Measurements from ENCODE around the gene RPP25L.

Gene RPP25L

DNA sequence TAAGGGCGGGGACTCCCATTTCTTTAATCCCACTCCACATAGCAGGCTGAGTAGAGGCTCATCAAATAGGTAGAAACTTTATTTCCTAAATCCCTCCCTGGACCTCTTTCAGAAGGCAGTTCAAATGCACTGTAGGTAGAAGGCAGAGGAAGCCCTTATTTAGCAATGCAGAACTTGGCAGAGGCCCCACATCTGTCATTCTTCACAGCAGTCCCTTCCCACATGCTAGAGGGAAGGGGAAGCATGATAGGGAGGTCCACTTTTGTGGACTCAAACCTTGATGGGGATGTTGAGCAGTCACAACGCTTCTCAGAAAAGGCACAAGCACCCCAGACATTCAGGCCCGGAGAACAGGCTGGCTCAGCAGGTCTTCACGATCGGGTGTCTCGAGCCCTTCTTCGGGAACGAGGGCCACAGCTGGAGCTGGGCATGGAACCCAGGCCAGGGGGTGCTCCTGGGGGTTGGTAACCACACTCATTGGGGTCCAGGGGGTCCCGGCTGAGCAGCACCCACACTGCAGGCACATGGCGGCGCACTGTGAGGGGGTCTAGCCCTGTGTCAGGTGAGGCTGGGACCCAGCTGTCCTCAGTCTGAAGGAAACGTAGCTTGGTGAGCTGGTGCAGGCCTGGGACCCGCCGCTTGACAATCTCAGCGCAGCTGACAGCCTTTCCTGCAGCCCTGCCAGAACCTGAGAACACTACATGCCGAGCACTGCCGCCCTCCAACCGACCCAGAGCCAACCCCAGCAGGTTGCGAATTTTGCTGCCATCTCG, 1.3 kb downstream of the RPP25L start:
- TF ChIP-seq POLR2A (IDR thresholded peaks at IDR 0.05; ENCODE audit: low read length) = no peak
- TF ChIP-seq GATA1 (IDR thresholded peaks at IDR 0.05; ENCODE audit: low read depth, low read length) = no peak
- DNase-seq = no peak

DNA sequence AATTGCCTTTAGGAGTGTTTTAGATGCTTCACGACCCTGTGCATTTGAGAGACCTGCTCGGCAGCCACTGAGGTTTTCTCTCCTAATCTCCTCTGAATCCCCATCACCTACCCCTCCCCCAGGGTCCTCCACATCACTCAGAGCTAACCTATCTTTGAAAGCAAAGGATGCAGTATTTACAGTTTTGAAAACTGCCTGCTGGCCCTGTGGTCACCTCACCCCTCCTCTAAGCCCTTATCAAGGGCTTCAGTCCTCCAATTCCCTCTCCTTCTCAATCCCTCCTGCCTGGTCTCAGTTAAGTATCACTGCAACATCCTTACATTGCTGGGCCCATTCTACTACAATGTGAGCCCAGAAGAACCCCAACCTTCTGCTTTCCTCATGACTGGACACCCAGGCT, 4.6 kb downstream of the RPP25L start:
- DNase-seq = no peak
- TF ChIP-seq POLR2A (IDR thresholded peaks at IDR 0.05; ENCODE audit: low read length) (no peak), GATA1 (IDR thresholded peaks at IDR 0.05; ENCODE audit: low read depth, low read length) (no peak)

DNA sequence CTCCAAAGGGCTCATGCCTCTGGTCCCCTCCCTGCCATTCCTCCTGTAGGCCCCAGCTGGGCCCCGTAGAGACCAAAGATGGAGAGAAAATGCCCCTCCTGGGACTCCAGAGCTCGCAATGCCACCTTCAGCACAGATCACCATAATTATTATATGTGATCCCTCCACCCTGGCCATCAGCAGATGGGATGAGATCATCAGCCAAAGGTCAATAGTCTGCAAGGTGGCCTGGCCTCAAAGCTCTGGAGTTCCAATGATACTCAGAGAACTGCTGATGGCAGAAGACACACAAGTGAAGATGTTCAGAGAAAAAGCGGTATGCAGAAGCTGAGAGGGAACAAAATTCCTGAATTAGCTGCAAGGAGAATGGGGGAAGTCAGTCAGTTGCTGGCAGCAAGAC, 5.0 kb downstream of the RPP25L start:
- TF ChIP-seq POLR2A (IDR thresholded peaks at IDR 0.05; ENCODE audit: low read length) (no peak), GATA1 (IDR thresholded peaks at IDR 0.05; ENCODE audit: low read depth, low read length) (no peak)
- DNase-seq = no peak

DNA sequence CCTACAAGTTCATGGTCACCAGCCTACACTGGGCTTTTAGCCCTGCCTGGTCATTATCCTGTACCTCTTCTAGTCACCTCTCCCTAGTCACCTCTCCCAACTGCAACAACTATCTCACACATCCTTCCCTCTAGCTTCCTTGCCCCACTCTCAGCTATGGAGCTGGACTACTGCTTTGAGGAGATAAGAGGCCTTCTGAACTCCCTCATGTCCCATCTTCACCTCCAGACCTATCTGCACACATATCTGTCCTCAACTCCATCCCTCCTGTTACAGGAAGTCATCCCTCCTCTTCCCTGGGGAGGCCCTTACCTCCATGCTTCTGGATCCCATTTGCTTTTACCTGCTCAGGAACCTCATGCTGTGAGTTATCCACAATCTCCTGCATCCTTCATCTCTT, 5.7 kb downstream of the RPP25L start:
- no peak for DNase-seq
- no peak for TF ChIP-seq GATA1 (IDR thresholded peaks at IDR 0.05; ENCODE audit: low read depth, low read length)
- TF ChIP-seq POLR2A (IDR thresholded peaks at IDR 0.05; ENCODE audit: low read length) = no peak

DNA sequence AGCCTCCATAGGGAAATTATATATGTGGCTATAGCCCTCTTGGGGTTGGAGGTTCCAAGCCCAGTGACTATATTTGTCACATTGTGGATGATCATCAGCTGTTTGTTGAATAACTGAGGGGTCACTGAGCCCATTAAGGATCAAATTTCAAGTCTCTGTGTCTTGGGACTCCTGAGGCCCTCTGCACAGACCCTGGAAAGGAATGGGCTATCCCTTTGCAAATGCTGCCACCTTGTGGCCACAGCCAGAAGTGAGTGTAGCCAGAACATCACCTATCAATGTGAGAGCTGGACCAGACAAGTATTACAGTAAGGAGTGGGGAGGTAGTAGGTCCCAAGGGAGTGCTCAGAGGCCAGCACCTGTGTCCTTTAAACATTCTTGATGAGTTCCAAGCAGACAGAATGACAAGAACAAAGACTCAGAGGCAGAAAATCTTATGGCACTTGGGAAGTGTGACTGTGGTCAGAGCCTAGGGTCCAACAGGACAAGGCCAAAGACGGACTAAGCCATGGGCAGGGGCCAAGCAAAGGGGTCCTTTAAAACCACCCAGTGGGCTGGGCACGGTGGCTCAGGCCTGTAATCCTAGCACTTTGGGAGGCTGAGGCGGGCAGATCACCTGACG, 8.2 kb downstream of the RPP25L start:
- TF ChIP-seq POLR2A (IDR thresholded peaks at IDR 0.05; ENCODE audit: low read length) = no peak
- no peak for TF ChIP-seq GATA1 (IDR thresholded peaks at IDR 0.05; ENCODE audit: low read depth, low read length)
- DNase-seq = peak; percentile 71 to 84

DNA sequence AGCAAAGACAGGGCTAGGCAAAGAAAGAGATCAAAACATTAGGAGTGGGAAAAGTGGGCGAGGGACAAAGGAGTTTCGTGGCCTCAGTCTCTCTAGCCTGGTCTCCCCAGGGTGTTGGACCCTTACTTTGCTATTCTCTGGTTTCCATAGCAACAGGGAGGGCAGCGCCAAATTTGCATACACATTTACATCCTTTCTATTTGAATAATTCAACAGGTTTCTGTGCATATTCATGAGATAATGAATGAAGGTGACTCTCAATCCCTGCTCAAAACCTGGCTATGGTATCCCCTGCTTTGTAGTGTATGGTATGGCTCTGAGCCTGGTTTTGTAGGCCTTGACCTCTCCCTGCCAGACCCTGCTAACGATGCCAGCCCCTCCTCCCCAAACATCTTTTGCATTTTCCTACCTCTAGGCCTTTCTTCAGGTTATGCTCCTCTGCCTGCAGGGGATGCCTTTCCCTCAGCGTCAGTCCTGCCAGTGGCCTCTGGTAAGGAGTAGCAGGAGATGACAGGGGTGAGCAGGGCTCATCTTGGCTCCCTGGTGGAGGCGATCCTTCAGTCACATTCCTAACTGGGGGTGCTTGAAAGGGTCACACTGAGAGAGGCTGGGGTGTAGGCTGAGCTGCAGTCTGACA, 9.8 kb downstream of the RPP25L start:
- no peak for DNase-seq
- TF ChIP-seq GATA1 (IDR thresholded peaks at IDR 0.05; ENCODE audit: low read depth, low read length) = no peak

DNA sequence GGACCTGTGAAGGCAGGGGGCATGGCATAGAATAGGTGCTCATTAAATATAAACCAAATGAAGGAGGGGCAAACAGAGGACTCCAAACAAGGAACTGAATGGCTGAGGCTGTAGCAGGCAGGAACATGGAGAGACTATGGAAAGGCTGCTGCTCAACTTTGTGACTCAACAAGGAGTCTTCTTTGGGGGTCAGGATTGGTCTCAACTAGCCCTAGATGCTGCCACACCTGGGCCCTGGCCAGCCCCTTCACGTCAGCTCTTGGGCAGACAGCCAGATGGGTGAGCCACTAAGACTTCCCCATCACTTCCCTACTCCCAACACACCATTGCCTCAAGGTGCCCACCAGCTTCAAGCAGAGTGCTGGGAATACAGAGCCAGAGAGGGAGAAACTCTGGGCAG, 11.0 kb downstream of the RPP25L start:
- DNase-seq = no peak
- TF ChIP-seq POLR2A (IDR thresholded peaks at IDR 0.05; ENCODE audit: low read length) = no peak
- TF ChIP-seq GATA1 (IDR thresholded peaks at IDR 0.05; ENCODE audit: low read depth, low read length) = no peak

DNA sequence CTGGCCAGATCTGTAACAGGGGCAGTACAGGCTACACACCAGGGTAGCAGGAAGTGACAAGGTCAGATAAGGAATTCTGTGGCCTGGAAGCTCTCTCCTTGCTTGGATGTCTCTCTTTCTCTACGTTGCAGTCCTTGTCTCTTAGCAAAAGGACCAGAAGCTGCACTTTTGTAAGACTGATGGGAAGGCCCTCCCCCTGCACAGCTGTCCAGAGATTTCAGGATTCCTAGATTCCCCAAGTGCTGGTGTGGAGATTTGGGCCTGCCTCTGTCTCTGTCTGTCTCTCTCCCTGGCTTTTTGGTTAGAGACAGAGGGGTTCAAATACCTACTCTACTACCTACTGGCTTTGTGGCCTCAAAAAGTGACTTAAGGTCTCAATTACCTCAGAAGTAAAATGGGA, 12.4 kb downstream of the RPP25L start:
- no peak for DNase-seq
- no peak for TF ChIP-seq POLR2A (IDR thresholded peaks at IDR 0.05; ENCODE audit: low read length)
- no peak for TF ChIP-seq GATA1 (IDR thresholded peaks at IDR 0.05; ENCODE audit: low read depth, low read length)

DNA sequence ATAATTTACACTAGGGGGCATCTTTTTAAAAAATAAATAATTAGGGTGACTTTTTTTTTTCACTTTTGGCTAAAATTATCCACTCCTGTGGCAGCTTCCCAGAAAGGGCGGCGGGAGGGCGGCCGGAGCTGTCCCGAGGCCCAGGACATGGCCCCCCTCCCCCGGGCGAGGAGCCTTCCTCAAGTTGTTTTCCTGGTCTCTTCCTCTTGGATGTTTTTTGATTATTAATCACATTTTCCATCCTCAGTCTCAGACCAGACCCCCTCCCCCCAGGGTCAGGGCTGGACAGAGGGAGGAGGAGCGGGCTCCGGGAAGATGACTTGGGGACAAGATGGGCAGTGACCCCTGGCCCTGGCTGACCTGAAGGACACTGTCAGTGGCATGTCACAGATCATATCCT, 17.7 kb downstream of the RPP25L start:
- no peak for DNase-seq
- TF ChIP-seq POLR2A (IDR thresholded peaks at IDR 0.05; ENCODE audit: low read length) = no peak
- TF ChIP-seq GATA1 (IDR thresholded peaks at IDR 0.05; ENCODE audit: low read depth, low read length) = no peak

DNA sequence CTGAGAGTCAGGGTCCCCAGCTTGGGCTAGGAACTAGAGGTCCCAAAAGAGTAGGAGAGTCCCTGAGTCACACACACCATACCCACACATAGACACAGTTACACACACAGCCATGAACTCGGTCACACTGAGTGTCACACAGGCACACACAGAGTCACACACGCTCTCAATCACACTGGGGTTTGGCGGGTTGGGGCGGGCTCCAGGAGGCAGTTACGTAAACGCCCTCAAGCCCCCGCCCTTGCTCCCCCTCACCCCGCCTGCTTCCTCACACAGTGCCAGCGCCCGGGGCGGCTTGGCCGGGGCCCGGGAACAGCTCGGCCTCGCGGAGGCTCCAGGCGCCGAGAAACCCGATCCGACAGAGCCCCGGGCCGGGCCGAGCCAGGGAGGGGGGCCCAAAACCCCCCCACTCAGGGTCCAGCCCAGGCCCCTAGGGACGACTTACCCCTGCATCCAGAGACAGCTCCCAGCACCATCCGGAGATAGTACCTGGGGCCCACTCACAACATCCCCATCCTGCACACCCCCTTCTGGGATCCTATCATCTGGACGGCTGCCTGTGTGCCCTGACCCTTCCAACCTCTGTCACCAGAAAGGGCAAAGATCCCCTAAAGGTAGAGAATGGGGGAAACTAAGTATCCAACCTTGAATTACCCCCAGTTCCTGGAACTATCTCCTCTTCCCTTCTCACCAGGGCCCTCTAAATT, 18.8 kb downstream of the RPP25L start:
- no peak for DNase-seq
- no peak for TF ChIP-seq GATA1 (IDR thresholded peaks at IDR 0.05; ENCODE audit: low read depth, low read length)
- TF ChIP-seq POLR2A (IDR thresholded peaks at IDR 0.05; ENCODE audit: low read length) = no peak

DNA sequence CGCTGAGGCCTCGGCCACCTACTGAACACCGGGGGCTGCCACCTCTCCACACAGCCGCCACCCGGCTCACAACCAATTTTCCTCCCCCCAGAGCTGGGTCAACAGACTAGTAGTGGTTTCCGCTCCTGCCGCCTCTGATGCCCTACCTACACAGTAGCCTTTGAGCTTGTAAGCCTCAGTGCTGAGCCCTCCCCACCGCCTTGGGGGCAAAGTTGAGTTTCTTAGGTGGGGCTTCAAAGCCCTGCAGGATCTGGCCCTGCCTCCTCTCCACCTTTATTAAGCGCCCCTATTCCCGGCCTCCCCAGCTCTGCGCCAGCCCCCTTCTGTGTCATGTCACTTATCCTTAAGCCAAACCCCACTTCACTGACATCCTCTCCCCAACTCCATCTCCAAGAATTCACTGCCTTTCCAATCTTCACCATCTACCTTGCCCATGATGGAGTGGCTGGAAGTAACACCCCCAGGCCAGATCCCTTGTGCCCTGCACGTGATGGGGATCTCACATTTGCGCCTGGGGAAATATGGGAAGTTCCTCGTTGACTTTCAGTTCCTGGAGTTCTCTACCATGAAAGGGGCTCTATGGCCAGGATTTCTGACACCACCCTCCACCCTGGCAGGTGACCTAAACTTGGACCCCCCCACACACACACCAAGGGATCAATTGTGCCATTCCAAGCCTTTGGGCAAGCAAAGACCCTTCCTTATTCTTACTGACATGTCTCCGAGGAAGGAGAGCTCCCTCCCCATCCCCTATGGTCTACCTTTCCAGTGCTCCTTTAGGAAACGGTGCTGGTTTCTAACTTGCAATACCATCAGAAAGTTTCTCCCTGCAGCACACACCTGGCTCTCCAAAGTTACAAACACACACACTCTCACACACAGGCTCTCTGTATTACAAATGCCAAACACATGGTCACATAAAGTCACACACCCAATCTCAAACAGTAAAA, 19.7 kb downstream of the RPP25L start:
- TF ChIP-seq POLR2A (IDR thresholded peaks at IDR 0.05; ENCODE audit: low read length) (no peak), GATA1 (IDR thresholded peaks at IDR 0.05; ENCODE audit: low read depth, low read length) (no peak)
- DNase-seq = no peak

DNA sequence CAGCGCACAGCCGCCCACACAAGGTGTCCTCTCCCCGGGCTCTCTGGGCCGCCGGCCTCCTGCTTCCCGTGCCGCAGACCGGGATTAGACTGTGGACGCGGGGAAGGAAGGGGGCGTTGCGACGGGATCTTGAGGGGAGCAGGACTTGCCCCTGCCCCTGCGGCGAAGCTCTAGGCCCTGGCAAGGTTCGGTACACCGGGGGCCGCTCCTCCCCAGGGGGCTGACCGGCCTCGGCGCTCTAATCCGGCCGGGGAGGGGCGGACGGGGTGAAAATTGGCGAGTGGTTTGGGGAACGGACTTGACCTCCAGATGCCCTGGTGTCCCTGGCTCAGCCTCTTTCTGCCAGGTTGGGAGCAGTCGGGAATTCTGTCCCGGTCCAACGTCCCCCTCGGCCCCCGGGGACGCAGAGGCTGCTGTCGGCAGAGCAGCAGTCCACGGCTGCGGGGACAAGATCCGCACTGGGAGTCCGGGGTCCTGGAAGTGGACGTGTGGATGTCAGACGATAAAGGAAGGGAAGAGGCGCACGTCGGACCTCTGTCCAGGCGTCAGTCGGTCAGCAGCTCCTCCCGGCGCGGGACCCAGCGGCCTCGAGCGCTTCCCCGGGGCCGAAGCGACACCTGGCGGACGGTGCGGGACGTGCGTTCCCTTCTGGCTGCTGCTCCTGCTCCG, 20.5 kb downstream of the RPP25L start:
- DNase-seq = peak; percentile 71 to 85
- TF ChIP-seq POLR2A (IDR thresholded peaks at IDR 0.05; ENCODE audit: low read length) = no peak
- no peak for TF ChIP-seq GATA1 (IDR thresholded peaks at IDR 0.05; ENCODE audit: low read depth, low read length)
